ENCODE data around the gene GBA2.

The GBA2 gene

GRCh38 chr9:35749515-35750255, 657 bp upstream of the GBA2 start:
- Histone ChIP-seq H3K36me3 (ENCODE audit: control insufficient read depth, low read depth, low read length) (peaks cover 32% of the 10 kb centered on the region), H3K9ac (ENCODE audit: low read length) (peak overlapping the region; percentile 35), H3K27ac (ENCODE audit: low read length) (no peak overlapping the region), H3K4me1 (ENCODE audit: control insufficient read depth, low read depth, low read length) (peaks cover 4% of the 10 kb centered on the region), H3K4me3 (ENCODE audit: low read length) (peak overlapping the region; percentile 86), H3K9me3 (ENCODE audit: control insufficient read depth, low read depth, low read length) (no peaks in the 10 kb centered on the region), H3K27me3 (ENCODE audit: control insufficient read depth, insufficient read depth, low read length) (no peaks in the 10 kb centered on the region)

GRCh38 chr9:35748242-35748857, 678 bp downstream of the GBA2 start:
- Histone ChIP-seq H3K9ac (ENCODE audit: low read length) (peak overlapping the region; percentile 56), H3K27me3 (ENCODE audit: control insufficient read depth, insufficient read depth, low read length) (no peaks in the 10 kb centered on the region), H3K4me1 (ENCODE audit: control insufficient read depth, low read depth, low read length) (peaks cover 4% of the 10 kb centered on the region), H3K36me3 (ENCODE audit: control insufficient read depth, low read depth, low read length) (peaks cover 39% of the 10 kb centered on the region), H3K9me3 (ENCODE audit: control insufficient read depth, low read depth, low read length) (no peaks in the 10 kb centered on the region), H3K4me3 (ENCODE audit: low read length) (peak overlapping the region; percentile 86), H3K27ac (ENCODE audit: low read length) (no peak overlapping the region)

- Histone ChIP-seq H3K9me3 (ENCODE audit: control insufficient read depth, low read depth, low read length) (no peaks in the 10 kb centered on the region), H3K4me1 (ENCODE audit: control insufficient read depth, low read depth, low read length) (peaks cover 4% of the 10 kb centered on the region), H3K36me3 (ENCODE audit: control insufficient read depth, low read depth, low read length) (peaks cover 42% of the 10 kb centered on the region), H3K27ac (ENCODE audit: low read length) (no peak overlapping the region), H3K27me3 (ENCODE audit: control insufficient read depth, insufficient read depth, low read length) (no peaks in the 10 kb centered on the region), H3K9ac (ENCODE audit: low read length) (no peak overlapping the region), H3K4me3 (ENCODE audit: low read length) (peak overlapping the region; percentile 86)
These were observed 2.4 kb downstream of the GBA2 start for GRCh38 chr9:35746583-35746982.

GRCh38 chr9:35745569-35745968, 3.5 kb downstream of the GBA2 start:
- Histone ChIP-seq H3K36me3 (ENCODE audit: control insufficient read depth, low read depth, low read length) (peaks cover 39% of the 10 kb centered on the region), H3K9ac (ENCODE audit: low read length) (no peak overlapping the region), H3K27me3 (ENCODE audit: control insufficient read depth, insufficient read depth, low read length) (no peaks in the 10 kb centered on the region), H3K4me1 (ENCODE audit: control insufficient read depth, low read depth, low read length) (peaks cover 4% of the 10 kb centered on the region), H3K27ac (ENCODE audit: low read length) (no peak overlapping the region), H3K9me3 (ENCODE audit: control insufficient read depth, low read depth, low read length) (no peaks in the 10 kb centered on the region), H3K4me3 (ENCODE audit: low read length) (no peak overlapping the region)

- no peak overlapping the region for H3K9ac ChIP-seq (ENCODE audit: low read length)
- H3K4me1 ChIP-seq (ENCODE audit: control insufficient read depth, low read depth, low read length), result no peaks in the 10 kb centered on the region
- H3K27me3 ChIP-seq (ENCODE audit: control insufficient read depth, insufficient read depth, low read length), result no peaks in the 10 kb centered on the region
- peaks cover 54% of the 10 kb centered on the region for H3K36me3 ChIP-seq (ENCODE audit: control insufficient read depth, low read depth, low read length)
- no peak overlapping the region for H3K27ac ChIP-seq (ENCODE audit: low read length)
- H3K9me3 ChIP-seq (ENCODE audit: control insufficient read depth, low read depth, low read length), result no peaks in the 10 kb centered on the region
- H3K4me3 ChIP-seq (ENCODE audit: low read length), result no peak overlapping the region
These were observed 5.0 kb downstream of the GBA2 start for GRCh38 chr9:35743880-35744518.

- Histone ChIP-seq H3K4me3 (ENCODE audit: low read length) (no peak overlapping the region), H3K36me3 (ENCODE audit: control insufficient read depth, low read depth, low read length) (peaks cover 59% of the 10 kb centered on the region), H3K27me3 (ENCODE audit: control insufficient read depth, insufficient read depth, low read length) (no peaks in the 10 kb centered on the region), H3K27ac (ENCODE audit: low read length) (no peak overlapping the region), H3K9me3 (ENCODE audit: control insufficient read depth, low read depth, low read length) (no peaks in the 10 kb centered on the region), H3K9ac (ENCODE audit: low read length) (no peak overlapping the region), H3K4me1 (ENCODE audit: control insufficient read depth, low read depth, low read length) (no peaks in the 10 kb centered on the region)
These were observed 5.6 kb downstream of the GBA2 start for GRCh38 chr9:35743452-35743851.

GRCh38 chr9:35741740-35742139, 7.3 kb downstream of the GBA2 start:
- H3K9ac ChIP-seq (ENCODE audit: low read length), result no peak overlapping the region
- no peak overlapping the region for H3K27ac ChIP-seq (ENCODE audit: low read length)
- no peaks in the 10 kb centered on the region for H3K27me3 ChIP-seq (ENCODE audit: control insufficient read depth, insufficient read depth, low read length)
- no peaks in the 10 kb centered on the region for H3K9me3 ChIP-seq (ENCODE audit: control insufficient read depth, low read depth, low read length)
- H3K36me3 ChIP-seq (ENCODE audit: control insufficient read depth, low read depth, low read length), result peaks cover 76% of the 10 kb centered on the region
- H3K4me3 ChIP-seq (ENCODE audit: low read length), result no peak overlapping the region
- H3K4me1 ChIP-seq (ENCODE audit: control insufficient read depth, low read depth, low read length), result no peaks in the 10 kb centered on the region

- Histone ChIP-seq H3K4me1 (ENCODE audit: control insufficient read depth, low read depth, low read length) (no peaks in the 10 kb centered on the region), H3K27ac (ENCODE audit: low read length) (no peak overlapping the region), H3K9ac (ENCODE audit: low read length) (no peak overlapping the region), H3K36me3 (ENCODE audit: control insufficient read depth, low read depth, low read length) (peaks cover 91% of the 10 kb centered on the region), H3K9me3 (ENCODE audit: control insufficient read depth, low read depth, low read length) (no peaks in the 10 kb centered on the region), H3K4me3 (ENCODE audit: low read length) (no peak overlapping the region), H3K27me3 (ENCODE audit: control insufficient read depth, insufficient read depth, low read length) (no peaks in the 10 kb centered on the region)
These were observed 8.8 kb downstream of the GBA2 start for GRCh38 chr9:35740243-35740642.

- Histone ChIP-seq H3K4me1 (ENCODE audit: control insufficient read depth, low read depth, low read length) (no peaks in the 10 kb centered on the region), H3K9me3 (ENCODE audit: control insufficient read depth, low read depth, low read length) (no peaks in the 10 kb centered on the region), H3K27me3 (ENCODE audit: control insufficient read depth, insufficient read depth, low read length) (no peaks in the 10 kb centered on the region), H3K9ac (ENCODE audit: low read length) (no peak overlapping the region), H3K4me3 (ENCODE audit: low read length) (no peak overlapping the region), H3K27ac (ENCODE audit: low read length) (no peak overlapping the region), H3K36me3 (ENCODE audit: control insufficient read depth, low read depth, low read length) (peaks cover 92% of the 10 kb centered on the region)
These were observed 10.1 kb downstream of the GBA2 start for GRCh38 chr9:35738924-35739323.

GRCh38 chr9:35738186-35738585, 10.8 kb downstream of the GBA2 start:
- Histone ChIP-seq H3K36me3 (ENCODE audit: control insufficient read depth, low read depth, low read length) (peaks cover 85% of the 10 kb centered on the region), H3K9ac (ENCODE audit: low read length) (no peak overlapping the region), H3K4me3 (ENCODE audit: low read length) (no peak overlapping the region), H3K4me1 (ENCODE audit: control insufficient read depth, low read depth, low read length) (peaks cover 4% of the 10 kb centered on the region), H3K9me3 (ENCODE audit: control insufficient read depth, low read depth, low read length) (no peaks in the 10 kb centered on the region), H3K27me3 (ENCODE audit: control insufficient read depth, insufficient read depth, low read length) (no peaks in the 10 kb centered on the region), H3K27ac (ENCODE audit: low read length) (no peak overlapping the region)

GRCh38 chr9:35737143-35737542, 11.9 kb downstream of the GBA2 start:
- Histone ChIP-seq H3K9ac (ENCODE audit: low read length) (no peak overlapping the region), H3K36me3 (ENCODE audit: control insufficient read depth, low read depth, low read length) (peaks cover 74% of the 10 kb centered on the region)

More at GRCh38 chr9:35737143-35737542, 11.9 kb downstream of the GBA2 start:
- H3K27ac ChIP-seq (ENCODE audit: low read length), result no peak overlapping the region
- no peaks in the 10 kb centered on the region for H3K9me3 ChIP-seq (ENCODE audit: control insufficient read depth, low read depth, low read length)
- no peak overlapping the region for H3K4me3 ChIP-seq (ENCODE audit: low read length)
- peaks cover 4% of the 10 kb centered on the region for H3K4me1 ChIP-seq (ENCODE audit: control insufficient read depth, low read depth, low read length)
- no peaks in the 10 kb centered on the region for H3K27me3 ChIP-seq (ENCODE audit: control insufficient read depth, insufficient read depth, low read length)

Measured in iPS-18a (cell line).